IMR-90 (cell line): ENCODE results near the gene AP3M1. TPM values are rescaled to one million over a fixed set of nuclear protein-coding genes. Genes with fewer than 3 reads are reported as not detected.

Experiments
- ATAC-seq: fragments of 200-7000 bp; cut with Tn5 transposase; 2 replicates; pipeline ENCODE4 v1.9.1; 2020; ENCODE audit warnings: low read depth, mild to moderate bottlenecking, moderate library complexity
- BruUV-seq: library from RNA; stranded (reverse); fragments of 400-500 nt; replicated peaks from 2 replicates; lab custom pipeline; 2021; lab: Mats Ljungman, UMichigan
- CTCF ChIA-PET: fragments of 300-600 bp; formaldehyde crosslinking; extraction: SDS; loops from one replicate; lab custom pipeline; 2021; ENCODE audit warnings: antibody characterized with exemption; lab: Yijun Ruan, JAX
- POLR2A ChIA-PET: fragments of 300-600 bp; sonication (Branson Sonifier 250); formaldehyde crosslinking; loops from one replicate; lab custom pipeline; 2022; ENCODE audit warnings: antibody characterized with exemption; ENCODE audit not compliant: unreplicated experiment; lab: Charles Lee
- DNase-seq: peaks from one replicate; pipeline ENCODE4 v3.0.0; 2013
- H2AFZ ChIP-seq: replicated peaks from 2 replicates; pipeline ENCODE3; 2013; ENCODE audit warnings: low read length, mild to moderate bottlenecking; ENCODE audit not compliant: poor library complexity
- H2AK5ac ChIP-seq: 2 replicates; pipeline ENCODE4 v1.6.1; 2013; ENCODE audit warnings: low read depth, low read length, inconsistent platforms
- H2AK9ac ChIP-seq: replicated peaks from 2 replicates; pipeline ENCODE3; 2013; ENCODE audit warnings: mild to moderate bottlenecking, low read depth, low read length, moderate library complexity; ENCODE audit not compliant: poor library complexity
- H2BK120ac ChIP-seq: 2 replicates; pipeline ENCODE4 v1.6.1; 2013; ENCODE audit warnings: low read depth, low read length, inconsistent platforms
- H2BK15ac ChIP-seq: 3 replicates; pipeline ENCODE4 v1.6.1; 2013; ENCODE audit warnings: low read depth, low read length, inconsistent platforms
- H2BK20ac ChIP-seq: 2 replicates; pipeline ENCODE4 v1.6.1; 2013; ENCODE audit warnings: low read depth, mild to moderate bottlenecking, inconsistent platforms, low read length, moderate library complexity
- H2BK5ac ChIP-seq: 2 replicates; pipeline ENCODE4 v1.6.1; 2013; ENCODE audit warnings: mild to moderate bottlenecking, low read depth, low read length, inconsistent platforms; ENCODE audit not compliant: poor library complexity, severe bottlenecking
- H3K14ac ChIP-seq: replicated peaks from 2 replicates; pipeline ENCODE4 v1.6.1; 2013; ENCODE audit warnings: low read depth, low read length, inconsistent platforms
- H3K18ac ChIP-seq: 2 replicates; pipeline ENCODE4 v1.6.1; 2013; ENCODE audit warnings: low read depth, low read length, control low read depth
- H3K23ac ChIP-seq: 2 replicates; pipeline ENCODE4 v1.6.1; 2013; ENCODE audit warnings: low read depth, low read length, inconsistent platforms
- H3K27ac ChIP-seq: 2 replicates; pipeline ENCODE4 v1.5.1; 2013; ENCODE audit warnings: mild to moderate bottlenecking, control low read depth, low read length; ENCODE audit not compliant: insufficient read depth
- H3K27me3 ChIP-seq: 2 replicates; pipeline ENCODE4 v1.6.1; 2013; ENCODE audit warnings: low read length; ENCODE audit not compliant: control insufficient read depth, insufficient read depth
- H3K36me3 ChIP-seq: 2 replicates; pipeline ENCODE4 v1.6.1; 2013; ENCODE audit warnings: low read length, mixed read lengths; ENCODE audit not compliant: control insufficient read depth, insufficient read depth
- H3K4ac ChIP-seq: 2 replicates; pipeline ENCODE4 v1.6.1; 2013; ENCODE audit warnings: low read depth, low read length, inconsistent platforms
- H3K4me1 ChIP-seq: 2 replicates; pipeline ENCODE4 v1.6.1; 2013; ENCODE audit warnings: low read length, mixed read lengths; ENCODE audit not compliant: control insufficient read depth, insufficient read depth
- H3K4me2 ChIP-seq: 2 replicates; pipeline ENCODE4 v1.6.1; 2013; ENCODE audit warnings: low read depth, mild to moderate bottlenecking, control low read depth, low read length, moderate library complexity
- H3K4me3 ChIP-seq: 2 replicates; pipeline ENCODE4 v1.5.1; 2013; ENCODE audit warnings: low read depth, mild to moderate bottlenecking, control low read depth, low read length, moderate library complexity; ENCODE audit not compliant: insufficient read depth
- H3K56ac ChIP-seq: 2 replicates; pipeline ENCODE4 v1.6.1; 2013; ENCODE audit warnings: low read length, inconsistent platforms; ENCODE audit not compliant: insufficient read depth; ENCODE audit errors: extremely low read depth
- H3K79me1 ChIP-seq, 2 experiments: 2 replicates each; pipeline ENCODE4 v1.6.1; 2013; ENCODE audit warnings: low read length in 2 of 2, inconsistent platforms in 1 of 2, low read depth in 1 of 2
- H3K9ac ChIP-seq: 2 replicates; pipeline ENCODE4 v1.6.1; 2013; ENCODE audit warnings: low read depth, low read length, control low read depth
- H3K9me1 ChIP-seq: 2 replicates; pipeline ENCODE4 v1.6.1; 2013; ENCODE audit warnings: low read length, inconsistent platforms; ENCODE audit not compliant: insufficient read depth
- H3K9me3 ChIP-seq: 2 replicates; pipeline ENCODE4 v1.6.1; 2013; ENCODE audit warnings: low read length; ENCODE audit not compliant: control insufficient read depth, insufficient read depth
- H4K20me1 ChIP-seq: 2 replicates; pipeline ENCODE4 v1.6.1; 2013; ENCODE audit warnings: low read length, inconsistent platforms; ENCODE audit not compliant: insufficient read depth
- H4K5ac ChIP-seq: 2 replicates; pipeline ENCODE4 v1.6.1; 2013; ENCODE audit warnings: mild to moderate bottlenecking, low read depth, low read length, control low read depth
- H4K8ac ChIP-seq, 2 experiments: 2 replicates each; pipeline ENCODE4 v1.6.1; 2013; ENCODE audit warnings: low read depth in 2 of 2, low read length in 2 of 2, control low read depth in 1 of 2, inconsistent platforms in 1 of 2
- H4K91ac ChIP-seq: 2 replicates; pipeline ENCODE4 v1.6.1; 2013; ENCODE audit warnings: low read depth, low read length, inconsistent platforms; ENCODE audit not compliant: insufficient read depth
- CTCF ChIP-seq: conservative IDR thresholded peaks from 2 replicates; pipeline ENCODE4 v1.5.1; 2012; ENCODE audit warnings: mild to moderate bottlenecking, low read depth, low read length, improper control_type of control experiment
- ELK1 ChIP-seq: fragments of 150-350 bp; IDR thresholded peaks from 2 replicates; pipeline ENCODE4 v1.6.1; 2016; ENCODE audit warnings: low read depth, mild to moderate bottlenecking, low read length, moderate library complexity, borderline replicate concordance
- NFE2L2 ChIP-seq: fragments of 150-350 bp; IDR thresholded peaks from 2 replicates; pipeline ENCODE4 v1.6.1; 2016; ENCODE audit warnings: low read depth, mild to moderate bottlenecking, low read length
- RAD21 ChIP-seq: IDR thresholded peaks from 2 replicates; pipeline ENCODE4 v1.6.1; 2012; ENCODE audit warnings: low read length, improper control_type of control experiment
- RFX5 ChIP-seq: IDR thresholded peaks from 2 replicates; pipeline ENCODE4 v1.8.0; 2012; ENCODE audit warnings: low read depth, mild to moderate bottlenecking, low read length, moderate library complexity
- WGBS, 2 experiments: methylation state at CpG; one replicate each; pipeline versions ENCODE4 v1.1.5 to v1.1.7; 2013; ENCODE audit warnings: missing lambda C conversion rate in 2 of 2; ENCODE audit not compliant: insufficient read length in 1 of 2; ENCODE audit errors: extremely low coverage in 2 of 2; 5-methylcytosine and 5-hydroxymethylcytosine counted together
- dilution Hi-C: fragments of 300-500 bp; cut with HindIII; formaldehyde crosslinking; loops from one replicate; pipeline ENCODE4 v1.14.3; 2018; ENCODE audit warnings: low sequenced_read_pairs; ENCODE audit not compliant: unreplicated experiment
- in situ Hi-C: fragments of 300-500 bp; cut with MboI; formaldehyde crosslinking; loops from 3 replicates; pipeline ENCODE4 v1.14.3; 2019; ENCODE audit warnings: low sequenced_read_pairs, inconsistent platforms, mixed read lengths
- intact Hi-C: fragments of 100-400 bp; cut with micrococcal nuclease; formaldehyde crosslinking; loops from 2 replicates; pipeline ENCODE4 v1.10.0; 2022
- polyA plus RNA-seq, 3 experiments: library from polyadenylated mRNA; depleted of rRNA; stranded (reverse); fragments of >200 nt; gene quantifications; 2 replicates each; pipeline ENCODE4 v1.2.3, GENCODE V29; 2012; ENCODE audit warnings: low replicate concordance in 1 of 3
- total RNA-seq: library from RNA; depleted of rRNA; stranded (reverse); fragments of >200 nt; gene quantifications from 2 replicates; pipeline ENCODE4 v1.2.3, GENCODE V29; 2012

Gene AP3M1
- total and polyA plus RNA-seq, 2 of the 4 experiments (the other 2 are of a cell fraction): 26.6 to 46.4 TPM

- H3K4me2 ChIP-seq: no peak overlapping the region
- H3K79me1 ChIP-seq: peaks cover 38 to 62% of the 10 kb centered on the region in 2 experiments
- H2BK15ac ChIP-seq: no peak overlapping the region
- H3K27ac ChIP-seq: no peak overlapping the region
- WGBS, 2 experiments: 84% methylated on average over 7 of the region's 11 CpGs; no CpG with 5 or more reads in 1 of the 2 experiments
- ATAC-seq (peak; percentile 38; the same call in 1 of the 2 replicates), DNase-seq (peak; percentile 42)
- intact Hi-C loops: no loop called here
- no peak overlapping the region for H3K4me3 ChIP-seq
- peaks cover 75% of the 10 kb centered on the region for H3K36me3 ChIP-seq
- H3K9me3 ChIP-seq: no peaks in the 10 kb centered on the region
- no peak overlapping the region for H3K23ac ChIP-seq
- no peak overlapping the region for H2AK5ac ChIP-seq
- H2AK9ac ChIP-seq: no peak overlapping the region
- POLR2A ChIA-PET: no interaction called here
- H4K91ac ChIP-seq: no peak overlapping the region
- H3K4ac ChIP-seq: no peak overlapping the region
- no peak overlapping the region for H2BK20ac ChIP-seq
- H3K9me1 ChIP-seq: 0 out of 2 replicates have a peak, but pooled peaks cover 3% of the 10 kb centered on the region
- no peak overlapping the region for H2AFZ ChIP-seq
- BruUV-seq: no TSS peak
- CTCF ChIA-PET: interaction anchor here (1.2 kb wide), 1 partner anchor 217 kb away, joined by 5 read pairs; no protein-coding TSS in a partner anchor
- no peak overlapping the region for H3K14ac ChIP-seq
- H2BK5ac ChIP-seq: no peak overlapping the region
- no peak overlapping the region for H4K5ac ChIP-seq
- H3K9ac ChIP-seq: no peak overlapping the region
- H3K27me3 ChIP-seq: no peaks in the 10 kb centered on the region
- no peak overlapping the region for H4K8ac ChIP-seq
- no peak overlapping the region for H3K18ac ChIP-seq
- H2BK120ac ChIP-seq: no peak overlapping the region
- H3K4me1 ChIP-seq: no peaks in the 10 kb centered on the region
- TF ChIP-seq RFX5 (no peak), ELK1 (no peak), CTCF (peak; percentile 40), RAD21 (peak; percentile 42), NFE2L2 (no peak)
- H3K56ac ChIP-seq: no peak overlapping the region
- H4K20me1 ChIP-seq: peaks cover 15% of the 10 kb centered on the region; the same call in 1 of the 2 replicates
- dilution Hi-C loops: no loop called here
- in situ Hi-C loops: no loop called here
Measured at GRCh38 chr10:74103560-74104258, 46.9 kb downstream of the AP3M1 start.
